Keratinocyte (primary cell): ENCODE data around the gene FZR1. TPM values are rescaled to one million over a fixed set of nuclear protein-coding genes. Genes with fewer than 3 reads are reported as not detected.

Experiments used
- DNase-seq: peaks from one replicate; pipeline ENCODE4 v3.0.0-alpha.2; 2011; ENCODE audit warnings: low read depth, missing footprints, low spot score
- FAIRE-seq: peaks from 2 replicates; lab custom pipeline; 2011; peaks lifted over from hg19 to GRCh38; lab: Jason Lieb, UNC
- H2AFZ ChIP-seq: 2 replicates; pipeline ENCODE4 v1.6.0; 2012; ENCODE audit warnings: low read length, control low read depth, inconsistent platforms; ENCODE audit not compliant: control insufficient read depth
- H3K27ac ChIP-seq: 2 replicates; pipeline ENCODE4 v1.5.1; 2011; ENCODE audit warnings: low read length; ENCODE audit not compliant: control insufficient read depth, insufficient read depth
- H3K27me3 ChIP-seq: 3 replicates; pipeline ENCODE4 v1.6.0; 2011; ENCODE audit warnings: low read length; ENCODE audit not compliant: control insufficient read depth, insufficient read depth; ENCODE audit errors: extremely low read depth
- H3K36me3 ChIP-seq, 2 experiments: 2 replicates in 1 of 2; 3 replicates in 1 of 2; pipeline ENCODE4 v1.5.1; 2011; ENCODE audit warnings: low read length in 2 of 2, mild to moderate bottlenecking in 1 of 2; ENCODE audit not compliant: control insufficient read depth in 2 of 2, insufficient read depth in 2 of 2; ENCODE audit errors: extremely low read depth in 1 of 2
- H3K4me1 ChIP-seq: 3 replicates; pipeline ENCODE4 v1.5.1; 2011; ENCODE audit warnings: low read length; ENCODE audit not compliant: control insufficient read depth, insufficient read depth; ENCODE audit errors: extremely low read depth
- H3K4me2 ChIP-seq: 3 replicates; pipeline ENCODE4 v1.6.0; 2011; ENCODE audit warnings: low read depth, low read length; ENCODE audit not compliant: control insufficient read depth, insufficient read depth; ENCODE audit errors: extremely low read depth
- H3K4me3 ChIP-seq, 3 experiments: fragments of 200-600 bp in 1 of 3; sonication (generic) in 1 of 3; 2 replicates in 2 of 3; 3 replicates in 1 of 3; pipeline ENCODE4 v1.5.1; 2011 to 2016; ENCODE audit warnings: low read length in 3 of 3, mild to moderate bottlenecking in 3 of 3, control low read depth in 2 of 3, inconsistent platforms in 1 of 3, low read depth in 1 of 3, mixed read lengths in 1 of 3, mixed run types in 1 of 3, moderate library complexity in 1 of 3; ENCODE audit not compliant: control insufficient read depth in 2 of 3, insufficient read depth in 2 of 3; ENCODE audit errors: extremely low read depth in 1 of 3
- H3K79me2 ChIP-seq: 2 replicates; pipeline ENCODE4 v1.6.0; 2012; ENCODE audit warnings: low read length; ENCODE audit not compliant: control insufficient read depth, insufficient read depth
- H3K9ac ChIP-seq: 3 replicates; pipeline ENCODE4 v1.6.0; 2011; ENCODE audit warnings: low read length; ENCODE audit not compliant: control insufficient read depth, insufficient read depth; ENCODE audit errors: extremely low read depth
- H3K9me1 ChIP-seq: 3 replicates; pipeline ENCODE4 v1.6.0; 2011; ENCODE audit warnings: low read length; ENCODE audit not compliant: control insufficient read depth, insufficient read depth; ENCODE audit errors: extremely low read depth
- H3K9me3 ChIP-seq: 2 replicates; pipeline ENCODE4 v1.5.1; 2012; ENCODE audit warnings: low read depth, low read length; ENCODE audit not compliant: control insufficient read depth
- H4K20me1 ChIP-seq: 3 replicates; pipeline ENCODE4 v1.6.0; 2011; ENCODE audit warnings: low read length; ENCODE audit not compliant: control insufficient read depth, insufficient read depth; ENCODE audit errors: extremely low read depth
- EZH2 ChIP-seq: IDR thresholded peaks from one replicate; pipeline ENCODE4 v1.6.1; 2012; ENCODE audit warnings: inconsistent platforms, mild to moderate bottlenecking, low read length, moderate library complexity
- dilution Hi-C: fragments of 300-500 bp; cut with MboI; formaldehyde crosslinking; loops from one replicate; pipeline ENCODE4 v1.7.0; 2020; ENCODE audit warnings: low sequenced_read_pairs; ENCODE audit not compliant: extremely low pct_ligation_motif_present
- polyA plus RNA-seq, 5 experiments: library from polyadenylated mRNA; depleted of rRNA in 3 of 5; stranded (reverse) in 3 of 5; stranded (forward) in 1 of 5; unstranded in 1 of 5; fragments of >200 nt; gene quantifications; 1 replicate in 1 of 5; 2 replicates in 3 of 5; 3 replicates in 1 of 5; pipeline versions ENCODE4 v1.2.1 to v1.2.3, GENCODE V29; 2011 to 2012; ENCODE audit warnings: missing spikeins in 2 of 5, low read depth in 1 of 5, low replicate concordance in 1 of 5
- TF ChIP-seq, protein P1 (sequence below), 3 experiments: IDR thresholded peaks in 1 of 3; conservative IDR thresholded peaks in 1 of 3; optimal IDR thresholded peaks in 1 of 3; 2 replicates in 2 of 3; 3 replicates in 1 of 3; pipeline versions ENCODE3 to v1.5.1; 2011; ENCODE audit warnings: low read length in 3 of 3, mild to moderate bottlenecking in 3 of 3, moderate library complexity in 2 of 3, control low read depth in 1 of 3, inconsistent platforms in 1 of 3; ENCODE audit not compliant: insufficient read depth in 2 of 3; ENCODE audit errors: extremely low read depth in 1 of 3

Gene FZR1
- polyA plus RNA-seq, 1 donor (not counting 4 experiments of a cell fraction or from before 2014, with no cell fraction given): 23.3 TPM

DNA sequence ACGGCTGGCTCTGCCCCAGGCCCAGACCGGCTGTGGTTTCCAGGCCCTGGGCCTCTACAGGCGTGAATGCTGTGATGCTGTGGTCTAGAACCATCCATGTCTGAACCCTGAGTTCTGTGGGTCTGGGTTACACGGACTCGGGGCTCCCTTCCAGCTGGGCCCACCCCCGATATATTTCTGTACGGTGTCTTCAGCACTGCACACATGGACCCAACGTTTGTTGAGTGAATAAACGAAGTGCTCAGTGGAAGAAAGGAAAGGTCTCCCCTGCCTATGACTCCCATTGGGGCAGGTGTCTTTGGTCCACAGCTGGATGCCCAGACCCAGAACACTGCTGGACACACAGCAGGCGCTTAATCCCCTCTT is 39.5 kb downstream of the FZR1 start:
- no peak overlapping the region for H3K9ac ChIP-seq
- TF ChIP-seq, protein P1, sequence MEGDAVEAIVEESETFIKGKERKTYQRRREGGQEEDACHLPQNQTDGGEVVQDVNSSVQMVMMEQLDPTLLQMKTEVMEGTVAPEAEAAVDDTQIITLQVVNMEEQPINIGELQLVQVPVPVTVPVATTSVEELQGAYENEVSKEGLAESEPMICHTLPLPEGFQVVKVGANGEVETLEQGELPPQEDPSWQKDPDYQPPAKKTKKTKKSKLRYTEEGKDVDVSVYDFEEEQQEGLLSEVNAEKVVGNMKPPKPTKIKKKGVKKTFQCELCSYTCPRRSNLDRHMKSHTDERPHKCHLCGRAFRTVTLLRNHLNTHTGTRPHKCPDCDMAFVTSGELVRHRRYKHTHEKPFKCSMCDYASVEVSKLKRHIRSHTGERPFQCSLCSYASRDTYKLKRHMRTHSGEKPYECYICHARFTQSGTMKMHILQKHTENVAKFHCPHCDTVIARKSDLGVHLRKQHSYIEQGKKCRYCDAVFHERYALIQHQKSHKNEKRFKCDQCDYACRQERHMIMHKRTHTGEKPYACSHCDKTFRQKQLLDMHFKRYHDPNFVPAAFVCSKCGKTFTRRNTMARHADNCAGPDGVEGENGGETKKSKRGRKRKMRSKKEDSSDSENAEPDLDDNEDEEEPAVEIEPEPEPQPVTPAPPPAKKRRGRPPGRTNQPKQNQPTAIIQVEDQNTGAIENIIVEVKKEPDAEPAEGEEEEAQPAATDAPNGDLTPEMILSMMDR (optimal IDR thresholded peaks at IDR 0.05 in 1 of 3, IDR thresholded peaks at IDR 0.05 in 1 of 3, conservative IDR thresholded peaks at IDR 0.05 in 1 of 3; ENCODE audit: extremely low read depth in 1 of 3, insufficient read depth in 2 of 3, low read length in 3 of 3): no peak
- no peak for TF ChIP-seq EZH2
- dilution Hi-C loops: no loop called here
- H3K27ac ChIP-seq: no peak overlapping the region
- H3K4me2 ChIP-seq: peak overlapping the region; percentile 30
- H3K9me3 ChIP-seq: no peaks in the 10 kb centered on the region
- H3K9me1 ChIP-seq: no peaks in the 10 kb centered on the region
- H3K36me3 ChIP-seq: peaks cover 9 to 21% of the 10 kb centered on the region in 2 experiments
- no peaks in the 10 kb centered on the region for H3K27me3 ChIP-seq
- DNase-seq: no peak
- H3K4me1 ChIP-seq: peaks cover 9% of the 10 kb centered on the region
- H2AFZ ChIP-seq: no peak overlapping the region
- H3K4me3 ChIP-seq: no peak overlapping the region
- no peak for FAIRE-seq
- H4K20me1 ChIP-seq: peaks cover 4% of the 10 kb centered on the region
- H3K79me2 ChIP-seq: no peaks in the 10 kb centered on the region

DNA sequence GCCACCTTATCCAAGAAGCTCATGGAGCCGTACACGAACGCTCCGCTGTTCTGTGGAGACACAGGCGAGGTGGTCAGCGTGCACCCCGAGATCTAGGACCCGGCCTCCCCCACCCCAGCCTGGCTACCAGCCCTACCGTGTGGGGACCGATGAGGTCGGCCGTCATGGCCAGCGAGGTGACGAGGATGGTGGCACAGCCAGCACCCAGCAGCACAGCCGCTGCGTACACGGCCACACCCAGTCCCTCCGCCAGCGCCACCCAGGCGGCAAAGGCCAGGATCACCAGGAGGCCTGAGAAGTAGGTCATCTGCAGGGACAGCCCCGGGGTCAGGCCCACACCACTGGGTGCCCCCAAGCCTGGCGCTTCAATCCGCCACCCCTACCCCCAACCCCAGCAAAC is 40.0 kb downstream of the FZR1 start:
- Histone ChIP-seq H3K27me3 (no peaks in the 10 kb centered on the region), H4K20me1 (peaks cover 4% of the 10 kb centered on the region), H3K4me1 (peaks cover 9% of the 10 kb centered on the region), H3K79me2 (peaks cover 3% of the 10 kb centered on the region), H3K4me2 (no peak overlapping the region), H3K36me3 (peaks cover 9 to 22% of the 10 kb centered on the region in 2 experiments), H2AFZ (no peak overlapping the region), H3K9me3 (no peaks in the 10 kb centered on the region), H3K4me3 (no peak overlapping the region), H3K9me1 (no peaks in the 10 kb centered on the region), H3K27ac (no peak overlapping the region), H3K9ac (no peak overlapping the region)
- FAIRE-seq: no peak
- dilution Hi-C loops: no loop called here
- no peak for DNase-seq
- no peak for TF ChIP-seq EZH2
- TF ChIP-seq, protein P1 (optimal IDR thresholded peaks at IDR 0.05 in 1 of 3, IDR thresholded peaks at IDR 0.05 in 1 of 3, conservative IDR thresholded peaks at IDR 0.05 in 1 of 3; ENCODE audit: extremely low read depth in 1 of 3, insufficient read depth in 2 of 3, low read length in 3 of 3): no peak
